GM19023 (cell line): ENCODE results near the gene C4orf36.

ENCODE experiments used
- ATAC-seq: cut with Tn5 transposase; IDR thresholded peaks from one replicate; pipeline ENCODE4 v1.9.1; 2021; ENCODE audit warnings: mild to moderate bottlenecking, moderate library complexity; ENCODE audit not compliant: unreplicated experiment

Gene C4orf36, protein sequence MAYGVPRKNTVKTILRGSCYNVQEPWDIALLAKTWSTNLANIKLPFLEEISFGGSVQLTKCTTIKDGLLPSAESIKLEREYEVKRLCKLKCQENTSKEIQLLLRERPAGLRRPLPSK

DNA sequence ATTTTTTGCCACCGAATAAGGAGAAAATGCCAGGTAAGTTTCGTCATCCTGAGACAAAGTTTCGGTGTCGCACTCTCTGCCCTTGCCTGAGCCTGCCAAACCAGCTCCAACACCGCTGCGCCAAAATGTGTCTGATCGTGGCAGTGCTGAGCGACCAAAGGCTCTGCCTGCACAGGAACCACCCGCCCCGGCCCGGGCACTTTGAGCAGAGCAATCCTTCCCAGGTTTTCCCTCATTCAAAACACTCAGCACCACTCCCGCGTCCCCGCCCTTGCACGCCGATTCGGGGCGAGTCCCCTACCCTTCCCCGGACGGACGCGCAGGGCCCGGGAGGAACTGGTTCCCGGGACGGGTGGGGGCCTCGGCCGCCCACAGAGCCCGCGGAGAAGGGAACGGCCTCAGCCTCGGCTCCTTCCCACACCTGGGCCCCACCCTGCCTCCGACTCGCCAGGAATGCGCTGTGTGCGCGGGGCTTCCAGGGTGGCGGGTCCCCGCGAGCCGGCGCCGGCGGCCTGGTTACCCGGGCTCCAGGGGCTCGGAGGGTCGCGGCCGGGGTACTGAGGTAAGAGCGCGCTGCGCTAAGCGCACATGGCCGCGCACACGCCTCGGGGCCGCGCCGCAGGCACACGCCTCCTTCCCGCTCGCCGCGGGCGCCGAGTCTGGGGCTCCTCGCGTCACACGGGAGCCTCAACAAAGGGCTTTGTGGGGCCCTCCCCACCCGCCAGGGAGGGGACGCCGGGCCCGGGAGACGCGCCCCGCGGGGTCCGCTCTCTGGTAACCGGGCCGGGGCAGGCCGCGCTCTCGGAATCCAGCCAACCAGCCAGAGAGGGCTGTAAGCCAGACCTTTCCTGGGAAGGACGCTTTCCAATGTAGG lies at the start of gene C4orf36:
TSS of gene C4orf36 (minus strand) at position 661 of the 874 bp plus-strand sequence. CDS start 902 bp downstream, outside the sequence.
- ATAC-seq, result peak; percentile 55

DNA sequence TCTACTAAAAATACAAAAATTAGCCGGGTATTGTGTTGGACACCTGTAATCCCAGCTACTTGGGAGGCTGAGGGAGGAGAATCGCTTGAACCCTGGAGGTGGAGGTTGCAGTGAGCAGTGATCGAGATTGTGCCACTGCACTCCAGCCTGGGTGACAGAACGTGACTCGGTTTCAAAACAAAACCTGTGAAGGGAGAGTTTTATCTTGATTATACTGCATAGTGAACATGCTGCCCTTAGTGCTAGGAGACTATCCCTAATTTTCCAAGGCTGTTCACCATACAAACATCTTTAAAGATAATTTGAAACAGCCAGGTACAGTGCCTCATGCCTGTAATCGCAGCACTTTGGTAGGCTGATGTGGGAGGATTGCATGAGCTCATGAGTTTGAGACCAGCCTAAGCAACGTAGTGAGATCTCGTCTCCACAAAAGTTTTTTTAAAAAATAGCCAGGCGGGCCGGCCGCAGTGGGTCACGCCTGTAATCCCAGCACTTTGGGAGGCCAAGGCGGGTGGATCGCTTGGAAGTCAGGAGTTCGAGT lies 48.8 kb upstream of the C4orf36 start:
- ATAC-seq, result no peak

DNA sequence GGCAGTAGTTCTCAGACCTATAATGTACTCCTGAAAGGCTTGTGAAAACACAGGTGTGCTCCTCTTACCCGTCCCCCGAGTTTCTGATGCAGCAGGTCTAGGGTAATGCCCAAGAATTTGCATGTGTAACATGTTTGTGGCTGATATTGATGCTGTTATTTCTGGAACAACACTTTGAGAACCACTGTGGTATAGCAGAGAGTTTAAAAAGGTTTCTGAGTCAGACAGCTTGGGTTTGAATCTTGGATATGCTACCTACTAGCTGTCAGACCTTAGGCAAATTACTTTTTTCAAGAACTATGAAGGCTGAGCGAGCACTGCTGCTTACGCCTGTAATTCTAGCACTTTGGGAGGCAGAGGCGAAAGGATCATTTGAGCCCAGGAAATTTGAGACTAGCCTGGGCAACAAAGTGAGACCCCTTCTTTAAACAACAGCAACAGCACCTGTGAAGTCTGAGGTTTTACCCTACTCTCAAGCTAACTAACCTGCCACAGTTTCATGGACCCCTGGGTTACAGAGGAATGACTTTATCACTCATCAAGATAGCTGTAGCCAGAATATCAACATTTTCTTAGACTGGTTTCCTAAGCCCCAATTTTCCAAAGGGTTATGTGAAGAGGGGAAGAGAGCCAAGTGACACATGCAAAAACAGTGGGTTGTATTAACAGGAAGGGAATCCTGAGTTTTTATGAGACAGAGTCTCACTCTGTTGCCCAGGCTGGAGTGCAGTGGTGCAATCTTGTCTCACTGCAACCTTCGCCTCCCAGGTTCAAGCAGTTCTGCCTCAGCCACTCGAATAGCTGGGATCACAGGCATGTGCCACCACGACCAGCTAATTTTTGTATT lies 47.7 kb upstream of the C4orf36 start:
- peak; percentile 52 for ATAC-seq

DNA sequence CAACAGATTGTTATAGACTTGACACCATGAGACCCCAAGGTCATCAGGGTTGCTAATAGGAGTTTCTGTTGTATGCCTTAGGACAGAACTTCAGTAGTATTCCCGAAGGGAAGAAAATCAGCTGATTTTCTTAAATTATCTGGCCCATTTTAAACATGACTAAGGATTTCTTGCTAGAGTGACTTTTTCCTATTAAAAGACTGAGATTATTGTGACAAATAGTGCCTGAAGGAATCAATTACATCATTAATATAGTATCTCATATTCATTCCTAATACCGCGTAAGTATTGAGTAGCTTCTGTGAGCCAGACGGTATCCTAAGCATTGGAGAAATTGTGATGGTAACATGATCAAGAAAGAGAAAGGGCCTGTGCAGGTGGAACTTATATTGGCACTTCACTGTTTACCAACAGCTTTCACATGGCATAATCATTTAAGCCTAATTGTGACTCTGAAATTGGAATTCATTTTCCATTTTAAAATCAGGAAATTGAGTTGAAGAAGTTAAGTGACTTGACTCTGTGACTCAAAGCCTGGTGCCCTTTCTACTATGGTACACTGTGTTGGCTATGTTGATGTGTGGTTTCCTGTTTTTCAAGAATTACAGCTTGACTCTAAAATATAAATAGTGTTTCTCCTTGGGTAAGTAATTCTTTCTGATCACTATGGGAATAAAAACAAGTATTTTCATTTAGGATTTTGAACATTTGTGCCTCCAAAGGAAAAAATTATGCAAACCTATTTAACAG lies 46.7 kb upstream of the C4orf36 start:
- ATAC-seq, result no peak

DNA sequence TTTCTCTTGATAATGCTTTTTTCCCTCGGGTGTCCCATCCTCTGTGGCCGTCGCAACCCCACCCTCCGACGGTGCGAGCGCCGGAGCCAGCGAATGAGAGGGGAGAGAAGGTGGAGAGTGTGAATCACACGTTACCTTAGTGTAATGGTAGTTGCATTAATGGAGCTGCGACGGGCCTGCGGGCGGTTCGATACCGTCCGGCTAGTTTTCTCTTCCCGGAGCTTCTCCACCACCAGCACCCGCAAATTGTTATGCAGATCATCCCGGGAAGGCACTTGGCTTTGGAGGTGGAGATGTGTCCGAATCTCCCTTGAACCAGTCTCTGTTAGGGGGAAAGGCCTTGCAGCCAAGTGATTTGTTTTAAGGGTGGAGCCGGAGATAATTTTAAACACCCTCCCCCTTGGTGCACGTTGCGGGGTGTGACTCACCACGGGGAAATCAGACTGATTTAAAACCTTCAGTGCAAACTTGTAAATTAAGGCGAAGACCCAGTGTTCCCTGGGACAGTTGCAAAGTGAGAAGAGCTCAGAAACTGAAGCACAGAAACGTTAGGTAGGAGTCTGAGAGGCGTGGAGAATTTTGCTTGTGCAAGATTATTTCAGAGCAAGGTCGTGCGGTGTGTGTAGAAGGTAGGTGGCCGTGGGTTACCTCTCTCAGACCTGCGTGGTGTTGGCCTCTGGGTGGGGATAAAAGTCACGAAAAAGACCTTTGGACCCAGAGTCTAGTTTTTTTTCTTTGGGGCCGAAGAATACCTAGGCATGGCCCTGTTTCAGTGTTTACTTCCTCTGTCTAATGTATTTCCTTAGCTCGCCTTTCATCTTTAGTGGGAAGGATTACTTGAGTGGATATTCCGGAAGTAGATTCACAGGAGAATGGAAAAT lies 43.9 kb upstream of the C4orf36 start:
- peak; percentile 34 for ATAC-seq

DNA sequence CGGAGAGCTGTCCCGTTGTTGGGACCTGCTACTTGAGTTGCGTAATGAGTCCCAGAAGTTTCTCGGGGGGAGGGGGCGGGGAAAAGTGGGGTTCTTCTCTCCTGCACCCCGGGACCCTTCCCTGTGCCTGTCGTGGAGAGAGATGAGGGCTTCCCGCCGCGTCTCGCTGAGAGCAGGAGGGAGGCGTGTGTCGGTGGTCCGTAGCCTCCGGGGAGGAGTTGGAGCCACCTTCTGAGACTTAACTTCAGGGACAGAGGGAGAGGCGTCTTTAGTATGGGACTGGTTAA lies 43.3 kb upstream of the C4orf36 start:
- no peak for ATAC-seq

DNA sequence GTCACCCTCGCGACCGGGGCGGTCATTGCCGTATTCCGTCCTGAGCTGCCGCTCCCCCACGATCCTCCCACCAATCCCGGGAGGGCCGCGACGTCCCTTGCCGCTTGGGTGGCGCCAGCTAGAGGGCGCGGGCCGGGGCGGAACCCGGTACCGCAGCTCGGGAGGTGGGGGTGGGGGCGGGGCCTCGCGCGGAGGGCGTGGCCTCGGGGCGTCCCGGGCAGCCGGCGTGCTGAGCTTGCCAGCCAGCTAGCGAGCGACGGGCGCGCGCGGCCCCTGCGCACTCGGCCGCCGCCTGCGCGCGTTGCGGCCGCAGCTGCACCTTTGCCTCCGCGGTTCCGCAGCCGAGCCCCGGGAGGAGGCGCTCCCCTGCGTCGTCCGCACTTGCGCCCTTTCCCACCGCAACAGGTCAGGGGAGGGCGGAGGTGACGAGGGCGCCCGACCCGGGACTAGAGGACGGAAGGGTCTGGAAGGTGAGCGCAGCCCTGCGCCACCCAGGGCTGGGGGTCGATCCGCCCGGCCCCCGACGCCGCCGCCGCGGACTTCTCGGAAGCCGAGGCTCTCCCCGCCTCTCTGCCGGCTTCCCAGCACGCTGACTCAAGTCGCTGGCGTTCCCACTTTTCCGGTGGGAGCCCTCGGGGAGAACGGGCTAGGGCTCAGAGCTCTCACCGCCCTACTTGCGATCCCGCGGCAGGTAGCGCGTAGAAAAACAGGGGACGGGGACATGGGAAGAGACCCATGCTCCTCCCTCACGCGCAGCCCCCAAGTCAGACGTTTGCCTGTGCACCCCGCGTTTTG lies 42.7 kb upstream of the C4orf36 start, which contains the start of gene AFF1:
TSS of gene AFF1 (plus strand) at position 241 of the 795 bp plus-strand sequence. CDS start 13,523 bp downstream, outside the sequence.
- ATAC-seq, result peak; percentile 43

DNA sequence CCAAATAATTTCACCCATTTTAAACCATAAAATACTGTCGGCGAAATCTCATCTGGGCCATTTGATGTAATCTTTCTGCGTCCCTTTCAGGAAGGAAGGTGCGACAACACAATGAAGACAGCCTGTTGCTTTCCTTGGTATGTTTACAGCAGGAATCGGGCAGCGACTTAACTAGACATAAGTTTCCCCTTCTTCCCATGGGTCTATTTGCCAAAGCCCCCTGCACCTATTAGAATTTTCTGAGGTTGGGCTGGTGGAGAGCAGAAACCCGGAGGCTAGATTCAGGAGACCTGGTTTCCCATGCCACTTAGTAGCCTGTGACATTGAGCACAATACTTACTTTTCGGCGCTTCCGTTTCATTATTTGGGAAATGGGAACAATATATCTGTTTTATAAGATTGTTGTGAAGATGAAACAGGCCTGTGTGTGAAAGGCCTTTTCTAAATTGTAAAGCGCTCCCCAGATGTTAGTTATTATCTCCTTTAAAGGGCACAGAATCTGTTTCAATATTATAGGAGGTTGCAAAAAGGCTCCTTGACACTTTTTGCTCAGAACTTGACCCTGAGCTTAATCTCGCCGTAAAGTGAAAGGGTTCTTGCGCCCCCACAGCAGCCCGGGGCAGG lies 42.0 kb upstream of the C4orf36 start:
- no peak for ATAC-seq

DNA sequence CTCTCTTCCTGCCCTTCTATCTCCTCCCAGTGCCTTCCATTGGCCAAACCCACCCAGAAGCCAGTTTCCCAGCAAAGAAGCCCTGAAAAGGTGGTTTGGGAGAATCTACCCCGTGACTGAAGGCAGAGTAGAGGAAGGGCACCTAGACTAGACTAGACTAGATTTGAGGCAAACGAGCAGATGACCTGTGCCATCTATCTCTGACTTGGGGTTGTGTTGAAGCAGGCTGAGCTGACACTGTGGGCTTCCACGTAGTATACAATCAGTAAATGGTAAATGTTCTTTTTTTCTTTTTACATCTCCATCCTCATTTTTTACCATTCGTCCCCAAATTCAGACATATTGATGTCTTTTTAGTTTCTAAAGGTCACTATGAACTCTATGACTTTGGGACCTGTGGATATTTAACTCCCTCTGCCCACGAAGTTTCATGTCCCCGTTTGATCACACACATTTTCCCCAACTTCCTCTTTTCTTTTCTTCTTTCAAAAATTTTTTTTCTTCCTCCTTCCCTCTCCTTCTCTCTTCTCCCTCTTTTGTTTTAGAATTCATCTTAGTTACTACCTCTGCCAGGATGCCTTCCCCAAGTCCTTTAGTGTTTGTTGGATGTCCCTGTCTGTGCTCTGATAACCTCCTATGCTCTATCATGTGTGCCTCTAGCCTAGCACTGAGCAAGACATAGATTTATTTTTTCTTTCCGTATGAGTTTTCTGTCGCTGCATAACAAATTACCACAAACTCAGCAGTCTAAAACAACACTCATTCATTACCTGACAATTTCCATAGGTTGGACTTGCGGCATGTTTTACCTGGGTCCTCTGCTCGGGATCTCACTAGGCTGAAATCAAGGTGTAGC lies 36.4 kb upstream of the C4orf36 start:
- no peak for ATAC-seq

DNA sequence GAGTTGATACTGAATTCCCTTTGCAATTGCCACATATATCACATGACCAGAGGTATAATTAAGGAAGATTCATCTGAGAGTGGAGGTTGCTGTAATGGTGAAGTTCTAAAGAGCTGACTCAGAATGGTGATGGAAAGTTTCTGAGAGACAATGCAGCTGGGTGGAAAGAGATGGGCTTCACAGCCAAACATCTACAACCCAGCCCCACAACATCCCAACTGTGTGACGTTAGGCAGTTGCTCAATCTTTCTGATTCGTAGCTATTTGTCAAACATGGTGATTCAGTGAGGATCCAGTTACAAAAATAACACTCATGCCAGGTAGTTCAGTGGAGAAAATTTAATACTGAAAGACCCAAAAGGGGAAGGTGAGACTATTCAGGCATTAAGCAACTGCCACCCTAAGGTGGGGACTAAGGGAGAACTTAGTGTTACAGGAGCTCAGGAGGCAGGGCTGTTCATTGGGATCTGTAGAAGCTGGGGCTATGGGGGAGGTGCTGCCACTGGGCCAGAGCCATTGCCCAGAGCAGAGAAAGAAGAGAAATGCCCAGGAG lies 35.7 kb upstream of the C4orf36 start:
- no peak for ATAC-seq

DNA sequence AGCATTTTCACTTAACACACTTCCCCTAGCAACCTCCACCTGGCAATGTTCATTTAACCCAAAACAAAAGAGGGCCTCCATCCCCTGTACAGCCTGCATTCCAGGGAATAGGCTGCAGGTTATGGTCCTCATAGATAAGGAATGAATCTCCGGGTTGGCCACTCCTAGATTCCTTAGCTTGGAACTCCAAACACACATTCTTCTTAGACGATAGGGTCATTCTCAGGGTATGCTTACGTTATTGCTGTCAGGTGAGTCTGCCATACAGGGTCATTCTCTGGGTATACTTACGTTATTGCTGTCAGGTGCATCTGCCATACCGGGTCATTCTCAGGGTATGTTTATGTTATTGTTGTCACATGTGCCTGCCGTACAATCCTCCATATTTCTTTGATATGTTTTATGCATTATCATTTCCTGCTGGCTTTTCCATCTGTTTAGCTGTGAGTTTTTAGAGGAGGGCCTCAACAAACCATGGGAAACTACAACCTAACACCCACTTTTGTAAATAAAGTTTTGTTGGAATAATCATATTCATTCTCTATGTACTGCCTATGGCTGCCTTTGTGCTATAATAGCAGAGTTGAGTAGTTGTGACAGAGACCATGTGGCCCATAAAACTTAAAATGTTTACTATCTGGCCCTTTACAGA lies 34.3 kb upstream of the C4orf36 start:
- ATAC-seq, result no peak

DNA sequence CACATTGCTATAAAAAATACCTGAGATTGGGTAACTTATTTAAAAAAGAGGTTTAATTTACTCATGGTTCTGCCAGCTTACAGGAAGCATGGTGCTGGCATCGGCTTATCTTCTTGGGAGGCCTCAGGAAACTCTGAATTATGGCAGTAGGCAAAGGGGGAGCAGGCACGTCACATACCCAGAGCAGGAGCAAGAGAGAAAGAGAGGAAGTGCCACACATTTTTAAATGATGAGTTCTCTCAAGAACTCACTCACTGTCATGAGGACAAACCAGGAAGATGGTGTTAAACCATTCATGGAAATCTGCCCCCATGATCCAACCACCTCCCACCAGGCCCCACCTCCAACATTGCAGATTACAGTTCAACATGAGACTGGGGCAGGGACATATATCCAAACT lies 32.6 kb upstream of the C4orf36 start:
- no peak for ATAC-seq

DNA sequence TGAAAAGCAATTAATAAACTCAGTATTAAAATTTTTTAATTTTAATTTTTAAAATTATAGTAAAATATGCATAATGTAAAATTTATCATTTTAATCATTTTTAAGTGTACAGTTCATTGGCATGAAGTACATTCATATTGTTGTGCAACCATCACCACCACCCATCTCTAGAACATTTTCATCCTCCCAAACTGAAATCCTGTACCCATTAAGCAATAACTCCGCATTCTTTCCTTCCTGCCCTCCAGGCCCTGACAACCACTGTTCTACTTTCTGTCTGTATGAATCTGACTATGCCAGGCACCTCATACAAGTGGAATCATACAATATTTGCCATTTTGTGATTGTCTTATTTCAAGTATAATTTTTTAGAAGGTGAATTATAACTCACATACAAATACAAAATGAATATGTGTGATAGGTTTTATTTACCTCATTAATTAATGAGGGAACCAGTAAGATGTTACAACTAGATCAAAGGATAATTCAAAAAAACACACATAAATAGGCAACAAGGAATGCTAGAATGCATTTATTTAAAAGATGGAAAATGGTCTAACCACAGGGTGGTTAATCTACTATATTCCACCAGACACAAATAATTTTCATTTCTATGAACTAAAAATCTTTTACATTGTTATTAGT lies 29.5 kb upstream of the C4orf36 start:
- no peak for ATAC-seq

DNA sequence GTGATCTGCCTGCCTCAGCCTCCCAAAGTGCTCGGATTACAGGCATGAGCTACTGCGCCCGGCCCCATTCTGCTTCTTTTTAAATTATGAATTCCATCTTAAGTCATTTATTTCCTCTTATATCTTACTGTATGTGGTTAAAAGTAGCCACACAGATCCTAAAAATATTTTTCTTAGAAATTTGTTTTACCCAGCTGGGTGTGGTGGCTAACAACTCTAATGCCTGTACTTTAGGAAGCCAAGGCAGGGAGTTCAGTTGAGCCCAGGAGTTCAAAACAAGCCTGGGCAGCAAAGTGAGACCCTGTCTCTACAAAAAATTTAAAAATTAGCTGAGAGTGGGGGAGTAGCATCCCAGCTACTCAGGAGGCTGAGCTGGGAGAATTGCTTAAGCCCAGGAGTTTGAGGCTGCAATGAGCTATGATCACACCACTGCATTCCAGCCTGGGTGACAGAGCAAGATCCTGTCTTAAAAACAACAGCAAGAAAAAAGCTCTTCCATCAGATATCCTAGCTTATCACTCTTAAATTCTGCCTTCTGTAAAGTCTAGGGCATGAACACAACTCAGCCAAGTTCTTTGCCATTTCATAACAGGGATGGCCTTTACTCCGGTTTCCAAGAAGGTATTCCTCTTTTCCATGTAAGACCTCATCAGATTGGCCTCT lies 27.5 kb upstream of the C4orf36 start:
- ATAC-seq, result no peak

DNA sequence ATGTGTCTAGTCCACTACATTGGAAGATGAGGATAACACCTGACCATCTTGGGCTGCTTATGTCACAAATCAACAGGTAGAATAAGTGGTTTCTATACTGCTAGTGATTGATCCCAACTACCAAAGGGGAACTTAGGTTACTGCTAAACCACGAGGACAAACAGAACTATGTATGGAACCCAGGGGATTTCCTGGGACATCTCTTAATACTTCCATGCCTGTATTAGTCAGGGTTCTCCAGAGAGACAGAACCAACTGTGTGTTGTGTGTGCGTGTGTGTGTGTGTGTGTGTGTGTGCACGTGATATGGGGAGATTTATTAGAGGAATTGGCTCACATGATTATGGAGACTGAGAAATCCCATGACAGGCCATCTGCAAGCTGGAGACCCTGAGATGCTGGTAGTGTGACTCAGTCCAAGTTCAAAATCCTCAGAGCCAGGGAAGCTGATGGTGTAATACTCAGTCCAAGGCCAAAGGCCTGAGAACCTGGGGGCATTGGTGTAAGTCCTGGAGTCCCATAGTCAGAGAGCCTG lies 26.4 kb upstream of the C4orf36 start:
- ATAC-seq, result no peak
